GM13977 (cell line): ENCODE results near the gene ITGB2.

Experiments
- DNase-seq: peaks from one replicate; pipeline ENCODE4 v3.0.0; 2012; ENCODE audit warnings: low spot score
- CTCF ChIP-seq: IDR thresholded peaks from 2 replicates; pipeline ENCODE4 v1.5.1; 2012; ENCODE audit warnings: mild to moderate bottlenecking, control low read depth; ENCODE audit not compliant: insufficient read depth; ENCODE audit errors: extremely low read depth, missing control alignments
- in situ Hi-C: fragments of 300-500 bp; cut with MboI; formaldehyde crosslinking; loops from one replicate; pipeline ENCODE4 v1.12.0; 2022; ENCODE audit warnings: low sequenced_read_pairs, low pct_unique_long_range_greater_than_20kb, mixed read lengths, inconsistent platforms; ENCODE audit not compliant: unreplicated experiment

The ITGB2 gene

DNA sequence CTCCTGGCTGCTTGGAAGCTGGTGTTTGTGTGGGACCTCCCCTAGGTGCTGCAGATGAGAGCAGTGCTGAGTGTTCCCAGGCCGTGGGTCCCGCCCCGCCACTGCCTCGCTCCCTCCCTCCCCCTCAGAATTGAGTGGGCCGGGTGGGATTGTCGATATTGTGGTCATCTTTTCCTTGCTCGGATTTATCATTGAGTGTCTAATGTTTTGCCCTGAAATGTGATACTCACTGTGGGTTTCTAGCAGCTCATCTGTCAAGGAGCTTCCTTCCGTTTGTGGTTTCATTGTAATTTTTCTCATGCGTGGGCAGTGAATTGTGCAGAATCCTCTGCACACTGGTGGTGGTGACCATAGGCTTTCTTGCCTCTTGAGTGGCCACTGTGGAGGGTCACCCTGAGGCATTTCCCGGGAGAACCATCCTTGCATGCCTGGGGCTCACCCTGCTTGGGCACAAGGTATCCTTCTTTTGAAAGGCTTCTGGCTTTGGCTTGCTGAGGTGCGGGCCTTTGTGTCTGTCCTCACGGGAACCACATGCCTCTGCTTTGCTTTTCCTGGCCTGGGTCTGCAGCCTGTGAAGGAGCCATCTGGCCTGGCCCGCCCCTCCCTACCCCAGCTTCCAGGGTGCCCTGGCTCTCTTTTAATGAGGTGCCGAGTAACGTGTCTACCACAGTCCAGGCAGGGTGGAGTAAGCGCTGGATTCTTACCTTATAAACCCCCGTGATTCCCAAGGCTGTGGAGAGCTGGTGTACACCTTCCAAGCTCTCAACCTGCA, 44.7 kb upstream of the ITGB2 start:
- in situ Hi-C loops: no loop called here
- TF ChIP-seq CTCF: no peak
- peak; percentile 59 for DNase-seq

GRCh38 chr21:44964381-44964780, 43.7 kb upstream of the ITGB2 start:
- no peak for DNase-seq
- no peak for TF ChIP-seq CTCF
- in situ Hi-C loops: no loop called here

DNA sequence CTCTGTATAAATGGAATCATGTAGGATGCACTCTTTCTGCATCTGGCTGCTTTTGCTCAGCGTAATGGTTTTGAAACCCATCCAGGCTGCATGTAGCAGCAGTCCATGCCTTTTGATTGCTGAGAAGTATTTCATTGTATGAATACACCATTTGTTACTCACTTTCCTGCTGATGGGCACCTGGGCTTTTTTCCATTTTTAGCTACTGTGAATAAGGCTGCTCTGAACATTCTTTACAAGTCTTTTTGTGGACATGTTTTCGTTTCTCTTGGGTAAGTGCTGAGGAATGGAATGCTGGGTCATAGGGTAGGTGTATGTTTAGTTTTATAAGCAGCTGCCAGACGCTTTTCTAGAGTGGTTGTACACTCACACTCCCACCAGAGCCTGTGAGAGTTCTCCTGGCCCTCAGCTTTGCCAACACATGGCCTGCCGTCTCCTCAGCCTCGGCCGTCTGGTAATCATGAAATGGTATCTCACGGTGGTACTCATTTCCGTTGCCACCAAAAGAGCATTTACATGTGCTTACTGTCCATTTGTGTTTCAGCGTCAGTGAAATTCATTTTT, 41.8 kb upstream of the ITGB2 start:
- in situ Hi-C loops: no loop called here
- no peak for DNase-seq
- TF ChIP-seq CTCF: no peak

DNA sequence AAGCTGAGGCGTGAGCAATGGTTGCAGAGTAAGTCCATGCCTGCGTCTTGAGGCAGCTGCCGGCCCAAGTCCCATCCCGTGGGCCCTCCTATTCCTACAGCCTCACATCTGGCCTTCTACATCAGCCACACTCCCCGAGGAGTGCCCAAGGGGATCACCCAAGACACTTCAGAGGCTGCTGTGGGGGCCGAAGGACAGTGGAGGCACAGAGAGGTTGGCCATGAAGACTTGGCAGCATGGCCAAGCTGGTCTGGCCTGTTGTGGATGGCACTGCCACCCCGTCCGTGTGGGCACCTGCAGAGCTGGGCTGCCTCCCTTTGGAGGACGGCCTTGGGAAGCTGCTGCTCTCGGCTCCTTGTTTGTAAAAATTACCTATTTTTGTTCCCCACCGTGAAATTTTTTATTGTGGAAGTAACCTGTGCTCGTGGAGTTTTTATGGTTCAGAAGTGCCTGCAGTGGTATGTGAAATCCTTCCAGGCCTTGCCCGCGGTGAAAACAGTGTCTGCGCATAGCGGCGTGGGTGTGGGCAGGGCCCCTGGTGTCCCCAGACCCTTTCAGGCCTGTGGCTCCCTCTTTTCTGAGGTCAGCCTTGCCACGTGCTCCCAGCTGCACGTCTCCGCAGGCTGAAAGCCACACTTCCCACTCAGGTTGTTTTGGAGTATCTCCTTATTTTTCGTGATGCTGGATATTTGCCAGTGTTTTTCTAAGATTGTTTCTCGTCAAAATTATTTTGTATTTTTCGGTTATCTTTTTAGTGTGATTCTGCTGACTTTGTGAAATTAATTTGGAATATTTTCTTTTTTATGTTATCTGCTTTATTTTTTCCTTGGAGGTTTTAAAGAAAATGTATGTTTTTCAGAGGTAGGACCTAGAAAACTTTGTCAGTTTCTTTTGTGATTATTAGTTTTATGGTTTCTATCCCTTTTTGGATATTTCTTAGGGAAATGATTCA, 39.7 kb upstream of the ITGB2 start:
- in situ Hi-C loops: no loop called here
- TF ChIP-seq CTCF: no peak
- DNase-seq: no peak

- in situ Hi-C loops: no loop called here
- TF ChIP-seq CTCF: no peak
- DNase-seq: no peak
Measured at GRCh38 chr21:44959376-44960091, 38.8 kb upstream of the ITGB2 start.

DNA sequence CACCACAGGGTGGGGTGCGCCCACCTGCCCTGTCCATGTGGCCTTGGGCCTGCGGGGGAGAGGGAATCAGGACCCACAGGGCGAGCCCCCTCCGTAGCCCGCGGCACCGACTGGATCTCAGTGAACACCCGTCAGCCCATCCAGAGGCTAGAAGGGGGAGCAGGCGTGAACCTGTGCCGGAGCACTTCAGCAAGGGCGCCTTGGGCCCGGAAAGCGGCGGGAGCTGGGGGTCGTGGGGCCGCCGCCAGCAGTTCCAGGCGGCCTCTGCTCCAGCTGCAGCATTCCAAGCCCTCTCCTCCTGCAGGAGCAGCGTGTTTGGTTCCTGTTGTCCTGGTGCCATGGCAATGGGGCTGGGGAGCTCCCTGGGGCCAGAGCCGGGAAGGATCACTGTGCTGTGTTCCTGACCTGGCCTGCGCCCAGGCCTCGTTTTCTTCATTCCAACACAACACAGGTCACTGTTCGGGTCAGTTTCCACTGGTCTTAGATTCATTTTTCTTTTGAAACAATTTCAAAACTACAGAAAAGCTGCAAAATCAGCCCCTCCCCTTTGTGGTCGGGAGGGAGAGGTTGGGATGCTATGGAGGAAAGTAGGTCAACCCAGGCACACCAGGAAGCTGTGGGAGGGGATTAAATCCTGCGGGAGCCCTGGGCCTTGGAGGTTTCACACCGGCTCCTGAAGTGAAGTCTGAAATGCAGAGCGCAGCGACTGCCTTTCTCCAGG, 37.9 kb upstream of the ITGB2 start:
- no peak for TF ChIP-seq CTCF
- in situ Hi-C loops: no loop called here
- no peak for DNase-seq
